ENCODE results near the gene RGS21. TPM values are rescaled to one million over a fixed set of nuclear protein-coding genes. Genes with fewer than 3 reads are reported as not detected.

The RGS21 gene
- total and polyA plus RNA-seq, 2 of the 4 experiments (the other 2 are of a cell fraction), result not detected

GRCh38 chr1:192401825-192402224, 85.0 kb downstream of the RGS21 start:
- ATAC-seq (ENCODE audit: low read depth), result peak; percentile 87
- H3K9ac ChIP-seq (ENCODE audit: low read depth, low read length), result no peak overlapping the region
- no peak overlapping the region for H4K5ac ChIP-seq (ENCODE audit: low read depth, low read length)
- no peak overlapping the region for H2AFZ ChIP-seq (replicated peaks; ENCODE audit: low read length, poor library complexity)
- no peak overlapping the region for H2AK9ac ChIP-seq (replicated peaks; ENCODE audit: low read depth, low read length, poor library complexity)
- no TSS peak for BruUV-seq (replicated peaks)
- no peak overlapping the region; a peak in 1 of 4 replicates for H4K8ac ChIP-seq (ENCODE audit: low read depth in 2 of 2, low read length in 2 of 2)
- H3K56ac ChIP-seq (ENCODE audit: extremely low read depth, insufficient read depth, low read length), result no peak overlapping the region; the same call in 1 of the 2 replicates
- peak overlapping the region; percentile 68; the same call in 1 of the 2 replicates for H2BK120ac ChIP-seq (ENCODE audit: low read depth, low read length)
- 0 out of 2 replicates have a peak overlapping the region, but pooled peaks have one; percentile 4 for H3K23ac ChIP-seq (ENCODE audit: low read depth, low read length)
- no CpG with 5 or more reads among the region's 1 CpG for WGBS, 2 experiments (ENCODE audit: extremely low coverage in 2 of 2, insufficient read length in 1 of 2)
- H3K14ac ChIP-seq (replicated peaks; ENCODE audit: low read depth, low read length), result no peak overlapping the region
- H3K4me3 ChIP-seq (ENCODE audit: insufficient read depth, low read depth, low read length), result no peak overlapping the region
- ChIA-PET CTCF (no interaction called here), POLR2A (ENCODE audit: unreplicated experiment) (no interaction called here)
- no peaks in the 10 kb centered on the region for H3K9me1 ChIP-seq (ENCODE audit: insufficient read depth, low read length)
- H3K9me3 ChIP-seq (ENCODE audit: control insufficient read depth, insufficient read depth, low read length), result no peaks in the 10 kb centered on the region
- H3K36me3 ChIP-seq (ENCODE audit: control insufficient read depth, insufficient read depth, low read length), result no peaks in the 10 kb centered on the region
- H3K4me1 ChIP-seq (ENCODE audit: control insufficient read depth, insufficient read depth, low read length), result no peaks in the 10 kb centered on the region; the same call in 1 of the 2 replicates
- no peak overlapping the region for H3K18ac ChIP-seq (ENCODE audit: low read depth, low read length)
- H3K4me2 ChIP-seq (ENCODE audit: low read depth, low read length), result peak overlapping the region; percentile 46
- no peak overlapping the region for H3K27ac ChIP-seq (ENCODE audit: insufficient read depth, low read length)
- TF ChIP-seq POLR2A (IDR thresholded peaks at IDR 0.05; ENCODE audit: low read depth, low read length), result no peak
- TF ChIP-seq MAFK (IDR thresholded peaks at IDR 0.05; ENCODE audit: low read depth, low read length), result no peak
- TF ChIP-seq RCOR1 (IDR thresholded peaks at IDR 0.05; ENCODE audit: insufficient replicate concordance, low read length), result no peak
- no peak for TF ChIP-seq NFE2L2 (IDR thresholded peaks at IDR 0.05; ENCODE audit: low read depth, low read length)
- peak overlapping the region; percentile 49; the same call in 1 of the 3 replicates for H2BK15ac ChIP-seq (ENCODE audit: low read depth, low read length)
- H4K20me1 ChIP-seq (ENCODE audit: insufficient read depth, low read length), result no peaks in the 10 kb centered on the region
- in situ Hi-C loops (cut with MboI; ENCODE audit: low sequenced_read_pairs) (no loop called here), intact Hi-C loops (cut with micrococcal nuclease) (no loop called here), dilution Hi-C loops (cut with HindIII; ENCODE audit: low sequenced_read_pairs, unreplicated experiment) (no loop called here)
- no peak overlapping the region; the same call in 1 of the 2 replicates for H2AK5ac ChIP-seq (ENCODE audit: low read depth, low read length)
- H3K27me3 ChIP-seq (ENCODE audit: control insufficient read depth, insufficient read depth, low read length), result no peaks in the 10 kb centered on the region
- no peak overlapping the region for H4K91ac ChIP-seq (ENCODE audit: insufficient read depth, low read depth, low read length)
- H2BK5ac ChIP-seq (ENCODE audit: low read depth, low read length, poor library complexity, severe bottlenecking), result no peak overlapping the region
- no peaks in the 10 kb centered on the region for H3K79me1 ChIP-seq (ENCODE audit: low read depth in 1 of 2, low read length in 2 of 2)
- peak overlapping the region; percentile 38; the same call in 1 of the 2 replicates for H3K4ac ChIP-seq (ENCODE audit: low read depth, low read length)
- H2BK20ac ChIP-seq (ENCODE audit: low read depth, low read length), result no peak overlapping the region
- DNase-seq, result peak; percentile 46

Data from IMR-90 (cell line).